WTC11 (cell line): ENCODE results near the gene GNAI3.

Source experiments
- CREB1 ChIP-seq: sonication (generic); formaldehyde crosslinking; IDR thresholded peaks from 2 replicates; pipeline ENCODE4 v1.8.0; 2023; ENCODE audit warnings: mild to moderate bottlenecking, missing genetic modification reagents
- CREM ChIP-seq: sonication (generic); formaldehyde crosslinking; IDR thresholded peaks from 2 replicates; pipeline ENCODE4 v1.8.1; 2022; ENCODE audit warnings: mild to moderate bottlenecking, missing genetic modification reagents, moderate library complexity
- FOXK1 ChIP-seq: sonication (generic); formaldehyde crosslinking; IDR thresholded peaks from 2 replicates; pipeline ENCODE4 v1.8.0; 2022; ENCODE audit warnings: mild to moderate bottlenecking, moderate library complexity, missing genetic modification reagents
- NFATC4 ChIP-seq: fragments of 250-450 bp; sonication (Bioruptor Pico); IDR thresholded peaks from 2 replicates; pipeline ENCODE4 v1.9.0; 2021; ENCODE audit warnings: mild to moderate bottlenecking
- RELA ChIP-seq: sonication (generic); formaldehyde crosslinking; IDR thresholded peaks from 2 replicates; pipeline ENCODE4 v1.8.1; 2022; ENCODE audit warnings: missing genetic modification reagents, mild to moderate bottlenecking, borderline replicate concordance
- SP1 ChIP-seq: sonication (generic); formaldehyde crosslinking; conservative IDR thresholded peaks from 2 replicates; pipeline ENCODE4 v1.8.1; 2022; ENCODE audit warnings: missing genetic modification reagents
- TF ChIP-seq, protein P1 (sequence below): fragments of 200-600 bp; IDR thresholded peaks from 2 replicates; pipeline ENCODE4 v1.8.0; 2022; ENCODE audit warnings: antibody characterized with exemption
- TF ChIP-seq, protein P2 (sequence below): sonication (generic); formaldehyde crosslinking; IDR thresholded peaks from 2 replicates; pipeline ENCODE4 v1.8.1; 2022; ENCODE audit warnings: low read depth, mild to moderate bottlenecking, moderate library complexity, missing genetic modification reagents, borderline replicate concordance
- TF ChIP-seq, protein P3 (sequence below): sonication (generic); formaldehyde crosslinking; IDR thresholded peaks from 2 replicates; pipeline ENCODE4 v1.8.0; 2022; ENCODE audit warnings: mild to moderate bottlenecking, missing genetic modification reagents
- TF ChIP-seq, protein P4 (sequence below): sonication (generic); formaldehyde crosslinking; conservative IDR thresholded peaks from 2 replicates; pipeline ENCODE4 v1.8.1; 2022; ENCODE audit warnings: mild to moderate bottlenecking, missing genetic modification reagents

DNA sequence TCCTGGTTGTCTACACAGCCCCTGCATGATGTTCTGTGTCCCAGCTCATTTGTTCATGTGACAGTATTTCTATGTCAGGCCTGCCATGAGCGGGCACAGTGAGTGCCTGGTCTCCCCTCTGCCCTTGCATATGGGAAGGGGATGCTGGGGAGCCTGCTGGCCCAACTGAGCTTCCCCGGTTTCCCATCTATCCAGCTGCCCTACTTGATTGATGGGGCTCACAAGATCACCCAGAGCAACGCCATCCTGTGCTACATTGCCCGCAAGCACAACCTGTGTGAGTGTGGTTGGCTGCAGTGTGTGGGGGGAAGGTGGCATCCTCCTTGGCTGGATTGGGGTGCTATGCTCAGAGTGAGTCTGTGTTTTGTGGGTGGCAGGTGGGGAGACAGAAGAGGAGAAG, 109.0 kb downstream of the GNAI3 start:
- TF ChIP-seq CREB1 (CRISPR knock-in tag), result no peak
- TF ChIP-seq, protein P1, sequence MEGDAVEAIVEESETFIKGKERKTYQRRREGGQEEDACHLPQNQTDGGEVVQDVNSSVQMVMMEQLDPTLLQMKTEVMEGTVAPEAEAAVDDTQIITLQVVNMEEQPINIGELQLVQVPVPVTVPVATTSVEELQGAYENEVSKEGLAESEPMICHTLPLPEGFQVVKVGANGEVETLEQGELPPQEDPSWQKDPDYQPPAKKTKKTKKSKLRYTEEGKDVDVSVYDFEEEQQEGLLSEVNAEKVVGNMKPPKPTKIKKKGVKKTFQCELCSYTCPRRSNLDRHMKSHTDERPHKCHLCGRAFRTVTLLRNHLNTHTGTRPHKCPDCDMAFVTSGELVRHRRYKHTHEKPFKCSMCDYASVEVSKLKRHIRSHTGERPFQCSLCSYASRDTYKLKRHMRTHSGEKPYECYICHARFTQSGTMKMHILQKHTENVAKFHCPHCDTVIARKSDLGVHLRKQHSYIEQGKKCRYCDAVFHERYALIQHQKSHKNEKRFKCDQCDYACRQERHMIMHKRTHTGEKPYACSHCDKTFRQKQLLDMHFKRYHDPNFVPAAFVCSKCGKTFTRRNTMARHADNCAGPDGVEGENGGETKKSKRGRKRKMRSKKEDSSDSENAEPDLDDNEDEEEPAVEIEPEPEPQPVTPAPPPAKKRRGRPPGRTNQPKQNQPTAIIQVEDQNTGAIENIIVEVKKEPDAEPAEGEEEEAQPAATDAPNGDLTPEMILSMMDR, result no peak
- TF ChIP-seq, protein P2, sequence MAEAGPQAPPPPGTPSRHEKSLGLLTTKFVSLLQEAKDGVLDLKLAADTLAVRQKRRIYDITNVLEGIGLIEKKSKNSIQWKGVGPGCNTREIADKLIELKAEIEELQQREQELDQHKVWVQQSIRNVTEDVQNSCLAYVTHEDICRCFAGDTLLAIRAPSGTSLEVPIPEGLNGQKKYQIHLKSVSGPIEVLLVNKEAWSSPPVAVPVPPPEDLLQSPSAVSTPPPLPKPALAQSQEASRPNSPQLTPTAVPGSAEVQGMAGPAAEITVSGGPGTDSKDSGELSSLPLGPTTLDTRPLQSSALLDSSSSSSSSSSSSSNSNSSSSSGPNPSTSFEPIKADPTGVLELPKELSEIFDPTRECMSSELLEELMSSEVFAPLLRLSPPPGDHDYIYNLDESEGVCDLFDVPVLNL, result no peak
- no peak for TF ChIP-seq NFATC4
- no peak for TF ChIP-seq SP1 (CRISPR knock-in tag)
- no peak for TF ChIP-seq FOXK1 (CRISPR knock-in tag)
- no peak for TF ChIP-seq RELA
- TF ChIP-seq, protein P3, sequence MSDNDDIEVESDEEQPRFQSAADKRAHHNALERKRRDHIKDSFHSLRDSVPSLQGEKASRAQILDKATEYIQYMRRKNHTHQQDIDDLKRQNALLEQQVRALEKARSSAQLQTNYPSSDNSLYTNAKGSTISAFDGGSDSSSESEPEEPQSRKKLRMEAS (CRISPR knock-in tag), result no peak
- TF ChIP-seq, protein P4, sequence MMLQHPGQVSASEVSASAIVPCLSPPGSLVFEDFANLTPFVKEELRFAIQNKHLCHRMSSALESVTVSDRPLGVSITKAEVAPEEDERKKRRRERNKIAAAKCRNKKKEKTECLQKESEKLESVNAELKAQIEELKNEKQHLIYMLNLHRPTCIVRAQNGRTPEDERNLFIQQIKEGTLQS (CRISPR knock-in tag), result no peak
- TF ChIP-seq CREM (CRISPR knock-in tag), result no peak
